SHP77 treated with DMSO at 0.1 percent for 48 hours (cell line): ENCODE data around the gene KIFC3.
"Not testable (repeated sequence)": the region's sequence is repeated elsewhere in the genome, so short reads cannot be mapped to it uniquely, and the experiment has no call there.

ENCODE experiments used
- DNase-seq: peaks from one replicate; lab custom pipeline; 2025; lab: John Stamatoyannopoulos, UW

KIFC3 gene

GRCh38 chr16:57753448-57754353 is 48.6 kb downstream of the KIFC3 start:
- no peak for DNase-seq

- DNase-seq: no peak
These were observed 49.5 kb downstream of the KIFC3 start for GRCh38 chr16:57752581-57753447.

- no peak for DNase-seq
These were observed 50.1 kb downstream of the KIFC3 start for GRCh38 chr16:57752203-57752580.

- DNase-seq: no peak
These were observed 50.6 kb downstream of the KIFC3 start for GRCh38 chr16:57751539-57752202.

- DNase-seq: no peak
These were observed 51.3 kb downstream of the KIFC3 start for GRCh38 chr16:57750796-57751538.

GRCh38 chr16:57749856-57750452 is 52.3 kb downstream of the KIFC3 start:
- no peak for DNase-seq

- no peak for DNase-seq
These were observed 53.1 kb downstream of the KIFC3 start for GRCh38 chr16:57749101-57749692.

GRCh38 chr16:57748596-57748995 is 53.7 kb downstream of the KIFC3 start:
- DNase-seq: no peak

- DNase-seq: no peak
These were observed 54.3 kb downstream of the KIFC3 start for GRCh38 chr16:57747996-57748395.

- no peak for DNase-seq
These were observed 54.8 kb downstream of the KIFC3 start for GRCh38 chr16:57747496-57747895.

- DNase-seq: no peak
These were observed 55.2 kb downstream of the KIFC3 start for GRCh38 chr16:57747091-57747490.

GRCh38 chr16:57746316-57746715 is 56.0 kb downstream of the KIFC3 start:
- not testable (repeated sequence) for DNase-seq

GRCh38 chr16:57745768-57746167 is 56.5 kb downstream of the KIFC3 start:
- DNase-seq: no peak

- DNase-seq: no peak
These were observed 57.7 kb downstream of the KIFC3 start for GRCh38 chr16:57744642-57744903.

- DNase-seq: no peak
These were observed 58.2 kb downstream of the KIFC3 start for GRCh38 chr16:57743886-57744641.

- no peak for DNase-seq
These were observed 58.8 kb downstream of the KIFC3 start for GRCh38 chr16:57743458-57743857.

- no peak for DNase-seq
These were observed 59.7 kb downstream of the KIFC3 start for GRCh38 chr16:57742543-57742942.

GRCh38 chr16:57741660-57742191 is 60.6 kb downstream of the KIFC3 start:
- no peak for DNase-seq

- DNase-seq: no peak
These were observed 61.7 kb downstream of the KIFC3 start for GRCh38 chr16:57740423-57741071.
